GM21390 (cell line): ENCODE data around the gene ZNF256.

ENCODE experiments used
- ATAC-seq: cut with Tn5 transposase; IDR thresholded peaks from one replicate; pipeline ENCODE4 v1.9.1; 2021; ENCODE audit not compliant: unreplicated experiment

Gene ZNF256

GRCh38 chr19:57900311-57900710, 47.2 kb downstream of the ZNF256 start:
- no peak for ATAC-seq
